DMS79 treated with DMSO at 0.1 percent for 48 hours (cell line): ENCODE results near the gene CSAG2.

Experiments used
- DNase-seq: peaks from one replicate; lab custom pipeline; 2025; lab: John Stamatoyannopoulos, UW

CSAG2 gene

DNA sequence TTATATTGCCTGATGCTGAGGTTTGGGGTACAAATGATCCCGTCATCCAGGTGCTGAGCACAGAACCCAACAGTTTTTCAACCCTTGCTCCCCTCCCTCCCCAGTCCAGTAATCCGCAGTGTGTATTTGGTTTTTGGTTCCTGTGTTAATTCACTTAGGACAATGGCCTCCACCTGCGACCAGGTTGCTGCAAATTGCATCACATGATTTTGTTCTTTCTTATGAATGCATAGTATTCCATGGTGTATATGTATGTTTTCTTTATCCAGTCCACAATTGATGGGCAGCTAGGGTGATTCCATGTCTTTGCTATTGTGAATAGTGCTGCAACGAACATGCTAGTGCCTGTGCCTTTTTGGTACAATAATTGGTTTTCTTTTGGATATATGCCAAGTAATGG lies 46.0 kb downstream of the CSAG2 start:
- no peak for DNase-seq

DNA sequence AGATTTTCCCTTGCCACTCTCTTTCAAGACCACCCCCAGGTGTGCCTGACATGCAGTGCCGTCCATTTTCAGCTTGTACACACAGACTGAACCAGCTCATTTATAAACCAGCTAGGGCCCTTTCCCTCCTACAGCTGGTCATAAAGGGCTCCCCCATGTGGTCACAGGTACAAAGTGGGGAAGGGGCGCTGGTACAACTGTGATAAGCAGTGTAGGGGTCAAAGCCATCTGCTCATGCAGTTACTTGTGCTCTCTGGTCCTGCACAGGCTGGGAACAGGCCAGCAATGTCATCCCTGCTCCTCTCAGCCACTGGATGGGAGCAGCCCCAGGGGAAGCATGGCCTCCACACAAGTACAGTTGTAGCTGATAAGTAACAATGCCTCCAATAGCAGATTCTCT lies 50.8 kb downstream of the CSAG2 start:
- no peak for DNase-seq
